Spleen (tissue), 11 donors: ENCODE data around the gene RTN4RL2. TPM values are rescaled to one million over a fixed set of nuclear protein-coding genes. Genes with fewer than 3 reads are reported as not detected.

Experiments
- DNase-seq: peaks from one replicate; pipeline ENCODE4 v3.0.0-alpha.2; 2020
- H3K27ac ChIP-seq, 8 donors: fragments of 200-600 bp; sonication (generic) in 7 of 8; 1 replicate in 4 of 8; 2 replicates in 4 of 8; pipeline versions ENCODE4 v1.5.0 to v1.8.0; 2016 to 2021; ENCODE audit warnings: inconsistent platforms in 4 of 8, mild to moderate bottlenecking in 4 of 8, moderate library complexity in 1 of 8
- H3K27me3 ChIP-seq, 7 donors: fragments of 200-600 bp; sonication (generic) in 6 of 7; replicated peaks in 1 of 7; 1 replicate in 4 of 7; 2 replicates in 3 of 7; pipeline versions ENCODE4 v1.5.0 to v1.8.0; 2016 to 2021; ENCODE audit warnings: inconsistent platforms in 3 of 7, mild to moderate bottlenecking in 1 of 7
- H3K36me3 ChIP-seq, 6 donors: fragments of 200-600 bp; sonication (generic) in 5 of 6; 1 replicate in 4 of 6; 2 replicates in 2 of 6; pipeline versions ENCODE4 v1.5.0 to v1.8.0; 2016 to 2021; ENCODE audit warnings: inconsistent platforms in 2 of 6
- H3K4me1 ChIP-seq, 6 donors: fragments of 200-600 bp; sonication (generic) in 5 of 6; 1 replicate in 3 of 6; 2 replicates in 3 of 6; pipeline versions ENCODE4 v1.5.0 to v1.8.0; 2016 to 2021; ENCODE audit warnings: inconsistent platforms in 3 of 6
- H3K4me3 ChIP-seq, 8 donors: fragments of 200-600 bp; sonication (generic) in 7 of 8; 1 replicate in 4 of 8; 2 replicates in 4 of 8; pipeline versions ENCODE4 v1.5.0 to v1.8.0; 2016 to 2021; ENCODE audit warnings: inconsistent platforms in 4 of 8, mild to moderate bottlenecking in 4 of 8, moderate library complexity in 2 of 8
- H3K9me3 ChIP-seq, 8 donors: fragments of 200-600 bp; sonication (generic) in 7 of 8; 1 replicate in 4 of 8; 2 replicates in 4 of 8; pipeline versions ENCODE4 v1.5.0 to v1.8.0; 2016 to 2021; ENCODE audit warnings: inconsistent platforms in 4 of 8
- POLR2A ChIP-seq, 3 donors: fragments of 450-650 bp; IDR thresholded peaks; one replicate each; pipeline ENCODE4 v1.5.1; 2017; ENCODE audit warnings: antibody characterized with exemption in 3 of 3, mild to moderate bottlenecking in 1 of 3
- POLR2AphosphoS5 ChIP-seq, 3 donors: sonication (generic); formaldehyde crosslinking; IDR thresholded peaks; one replicate each; pipeline ENCODE4 v1.5.1; 2017; ENCODE audit warnings: antibody characterized with exemption in 3 of 3
- WGBS, 5 donors: extraction: QIAGEN DNeasy Blood & Tissue Kit in 3 of 5; methylation state at CpG; one replicate each; pipeline versions ENCODE4 v1.1.5 to v1.1.7; 2013 to 2018; 5-methylcytosine and 5-hydroxymethylcytosine counted together
- intact Hi-C: fragments of 100-400 bp; cut with DNase I; formaldehyde crosslinking; loops from one replicate; pipeline ENCODE4 v1.15.0; 2023; ENCODE audit warnings: low total_unique reads
- polyA plus RNA-seq, 3 donors: library from polyadenylated mRNA; stranded (reverse); fragments of 200-250 nt; gene quantifications; one replicate each; pipeline ENCODE4 v1.2.1, GENCODE V29; 2013
- total RNA-seq, 7 donors: library from RNA; depleted of rRNA in 3 of 7; stranded (reverse); fragments of >200 nt in 3 of 7; fragmentation: NEBNext Ultra II Directional in 4 of 7; extraction: Animal tissue kit (Norgen Biotek cat#: 25700) in 4 of 7; gene quantifications; one replicate each; pipeline versions ENCODE4 v1.1.0 to v1.2.1, GENCODE V29; 2016 to 2021
- TF ChIP-seq, protein P1 (sequence below), 11 experiments: fragments of 200-600 bp in 7 of 11; fragments of 450-650 bp in 4 of 11; sonication (generic) in 4 of 11; IDR thresholded peaks in 8 of 11; conservative IDR thresholded peaks in 3 of 11; 1 replicate in 7 of 11; 2 replicates in 4 of 11; pipeline versions ENCODE4 v1.4.0 to v1.8.0; 2016 to 2021; ENCODE audit warnings: antibody characterized with exemption in 11 of 11, inconsistent platforms in 4 of 11, mild to moderate bottlenecking in 1 of 11
- donor health status: healthy with polysubstance abuse.
- donor health status: DM: no; HTN: no; CAD: no; lungs with moderate emphysema.
- donor health status: DM: no; HTN: no; CAD: no.
- donor health status: Bipolar disorder and iron deficiency.
- donor health status: healthy.
- donor health status: DM: no; HTN: no; CAD: no.
- donor health status: DM: yes; HTN: yes; CAD: no.

RTN4RL2 gene
- total and polyA plus RNA-seq, 10 donors: 0.15 to 2.0 (median 0.44) TPM

DNA sequence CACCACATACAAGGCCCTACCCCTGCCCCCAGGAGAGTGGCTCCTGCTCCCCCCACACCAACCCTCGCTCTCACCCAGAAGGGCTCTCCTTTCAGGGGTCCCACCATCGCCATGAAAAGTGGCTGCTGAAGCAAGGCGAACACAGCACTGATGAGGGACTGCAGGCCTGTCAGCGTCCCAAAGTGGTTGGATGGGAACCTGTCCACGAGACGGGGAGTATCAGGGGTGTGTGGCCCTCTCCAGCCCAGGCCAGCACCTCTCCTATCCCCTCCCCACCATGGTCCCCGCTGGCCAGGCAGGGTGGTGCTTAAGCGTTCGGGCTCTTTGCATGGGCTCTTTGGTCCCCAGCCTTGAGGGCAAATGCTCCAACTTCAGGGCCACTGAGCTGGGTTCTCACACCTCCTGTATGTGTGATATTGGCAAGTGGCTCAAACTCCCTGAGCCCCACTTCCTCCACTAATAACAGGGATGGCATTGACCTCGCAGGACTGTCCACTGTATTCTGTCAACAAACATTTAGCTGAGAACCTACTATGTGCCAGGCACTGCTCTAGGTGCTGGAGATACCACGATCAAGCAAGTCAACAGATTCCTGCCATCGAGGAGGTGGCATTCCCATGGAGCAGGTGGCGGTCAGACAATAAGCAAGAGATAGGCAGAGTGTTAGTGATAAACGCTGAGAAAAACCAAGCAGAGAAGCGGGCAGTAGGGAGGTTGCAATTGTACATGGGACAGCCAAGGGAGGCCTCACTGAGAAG is 26.9 kb downstream of the RTN4RL2 start:
- H3K4me3 ChIP-seq: no peak overlapping the region
- DNase-seq: no peak
- intact Hi-C loops: no loop called here
- H3K27ac ChIP-seq: no peak overlapping the region
- no peak for TF ChIP-seq POLR2AphosphoS5 (IDR thresholded peaks at IDR 0.05)
- TF ChIP-seq, protein P1, sequence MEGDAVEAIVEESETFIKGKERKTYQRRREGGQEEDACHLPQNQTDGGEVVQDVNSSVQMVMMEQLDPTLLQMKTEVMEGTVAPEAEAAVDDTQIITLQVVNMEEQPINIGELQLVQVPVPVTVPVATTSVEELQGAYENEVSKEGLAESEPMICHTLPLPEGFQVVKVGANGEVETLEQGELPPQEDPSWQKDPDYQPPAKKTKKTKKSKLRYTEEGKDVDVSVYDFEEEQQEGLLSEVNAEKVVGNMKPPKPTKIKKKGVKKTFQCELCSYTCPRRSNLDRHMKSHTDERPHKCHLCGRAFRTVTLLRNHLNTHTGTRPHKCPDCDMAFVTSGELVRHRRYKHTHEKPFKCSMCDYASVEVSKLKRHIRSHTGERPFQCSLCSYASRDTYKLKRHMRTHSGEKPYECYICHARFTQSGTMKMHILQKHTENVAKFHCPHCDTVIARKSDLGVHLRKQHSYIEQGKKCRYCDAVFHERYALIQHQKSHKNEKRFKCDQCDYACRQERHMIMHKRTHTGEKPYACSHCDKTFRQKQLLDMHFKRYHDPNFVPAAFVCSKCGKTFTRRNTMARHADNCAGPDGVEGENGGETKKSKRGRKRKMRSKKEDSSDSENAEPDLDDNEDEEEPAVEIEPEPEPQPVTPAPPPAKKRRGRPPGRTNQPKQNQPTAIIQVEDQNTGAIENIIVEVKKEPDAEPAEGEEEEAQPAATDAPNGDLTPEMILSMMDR (IDR thresholded peaks at IDR 0.05 in 8 of 11, conservative IDR thresholded peaks at IDR 0.05 in 3 of 11): no peak
- no peak for TF ChIP-seq POLR2A (IDR thresholded peaks at IDR 0.05)
- H3K4me1 ChIP-seq: peaks cover 6 to 47% (median 32%) of the 10 kb centered on the region in 6 donors
- H3K9me3 ChIP-seq: no peaks in the 10 kb centered on the region
- peaks cover 0 to 78% (median 28%) of the 10 kb centered on the region in 6 donors for H3K36me3 ChIP-seq
- 93 to 97% (median 95%) methylated on average over 15 of the region's 15 CpGs for WGBS, 5 donors
- peaks cover 0 to 35% (median 16%) of the 10 kb centered on the region in 7 donors for H3K27me3 ChIP-seq

DNA sequence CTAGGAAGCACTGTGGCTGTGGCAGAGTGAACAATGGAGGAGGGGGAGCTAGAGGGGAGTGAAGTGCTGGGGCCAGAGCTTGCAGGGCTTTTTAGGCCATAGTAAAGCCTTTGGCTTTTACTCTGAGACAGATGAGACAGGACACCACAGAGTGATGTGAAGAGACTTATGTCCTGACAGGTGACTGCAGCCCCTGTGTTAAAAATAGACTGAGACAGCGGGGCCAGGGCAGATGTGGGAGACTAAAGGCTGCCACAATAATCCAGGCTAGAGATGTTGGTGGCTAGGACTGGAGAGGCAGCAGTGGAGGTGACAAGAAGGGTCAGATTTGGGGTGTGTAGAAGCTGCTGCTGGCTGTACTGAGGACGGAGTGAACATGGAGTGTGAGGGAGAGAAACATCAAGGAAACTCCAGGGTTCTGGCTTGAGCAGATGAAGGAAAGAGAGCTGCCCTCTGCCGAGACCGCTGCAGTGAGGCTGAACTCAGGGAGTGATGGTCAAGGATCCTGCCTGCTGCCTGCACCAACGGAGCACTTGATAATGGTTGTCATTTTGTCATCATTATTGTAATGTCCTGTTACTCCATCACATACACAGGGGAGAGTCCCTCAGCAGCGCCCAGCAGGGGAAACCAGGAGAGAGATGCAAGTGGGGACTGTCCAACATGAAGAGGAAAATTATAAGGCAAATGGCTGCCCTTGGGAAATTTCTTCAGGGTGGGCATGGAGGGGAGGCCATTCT is 27.8 kb downstream of the RTN4RL2 start:
- Histone ChIP-seq H3K4me1 (peaks cover 2 to 39% (median 24%) of the 10 kb centered on the region in 6 donors), H3K27ac (no peak overlapping the region), H3K36me3 (peaks cover 0 to 78% (median 28%) of the 10 kb centered on the region in 6 donors), H3K27me3 (peaks cover 0 to 26% (median 7%) of the 10 kb centered on the region in 7 donors), H3K4me3 (no peak overlapping the region), H3K9me3 (no peaks in the 10 kb centered on the region)
- no peak for DNase-seq
- 64 to 90% (median 75%) methylated on average over 6 of the region's 6 CpGs for WGBS, 5 donors
- no peak for TF ChIP-seq POLR2A (IDR thresholded peaks at IDR 0.05)
- TF ChIP-seq, protein P1 (IDR thresholded peaks at IDR 0.05 in 8 of 11, conservative IDR thresholded peaks at IDR 0.05 in 3 of 11): no peak
- TF ChIP-seq POLR2AphosphoS5 (IDR thresholded peaks at IDR 0.05): no peak
- intact Hi-C loops: no loop called here

DNA sequence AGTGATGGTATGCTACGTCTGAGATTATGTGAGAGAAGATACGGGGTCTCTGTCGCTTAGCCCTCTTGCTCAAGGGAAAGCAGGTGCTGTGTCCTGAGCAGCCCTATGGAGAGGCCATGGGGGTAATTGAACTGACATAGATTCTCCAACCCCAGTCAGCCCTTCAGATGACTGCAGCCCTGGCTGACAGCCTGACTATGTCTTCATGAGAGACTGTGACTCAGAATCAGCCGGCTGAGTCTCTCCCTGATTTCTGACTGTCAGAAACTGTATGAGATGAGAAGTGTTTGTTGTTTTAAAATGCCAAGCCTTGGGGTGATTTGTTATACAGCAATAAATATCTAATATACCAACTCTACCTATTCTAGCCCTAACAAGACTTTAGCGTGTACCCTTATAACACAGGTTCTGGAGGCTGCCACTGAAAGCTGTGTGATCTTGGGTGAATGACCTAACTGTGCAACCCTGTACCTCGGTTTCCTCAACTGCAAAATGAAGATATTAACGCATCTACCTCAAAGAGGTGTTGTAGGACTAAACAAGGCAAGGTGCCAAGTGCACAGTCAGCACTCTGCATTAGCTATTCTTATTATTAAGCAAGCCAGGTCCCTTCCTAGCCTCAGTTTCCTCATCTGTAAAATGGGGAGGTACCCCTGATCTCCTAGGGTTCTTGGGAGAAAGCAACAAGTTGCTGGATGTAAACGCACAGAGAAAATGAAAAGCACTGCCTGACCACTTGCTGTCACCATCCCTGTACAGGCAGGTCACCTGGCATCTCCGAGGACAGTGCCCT is 30.3 kb downstream of the RTN4RL2 start:
- DNase-seq: no peak
- TF ChIP-seq POLR2AphosphoS5 (IDR thresholded peaks at IDR 0.05) (no peak), POLR2A (IDR thresholded peaks at IDR 0.05) (no peak)
- TF ChIP-seq, protein P1 (IDR thresholded peaks at IDR 0.05 in 8 of 11, conservative IDR thresholded peaks at IDR 0.05 in 3 of 11): no peak
- H3K4me3 ChIP-seq: no peak overlapping the region
- intact Hi-C loops: loop anchor here (5.0 kb wide), 1 partner anchor 37 kb away; no protein-coding TSS in a partner anchor
- peaks cover 0 to 21% (median 4%) of the 10 kb centered on the region in 6 donors for H3K4me1 ChIP-seq
- 88 to 97% (median 94%) methylated on average over 9 of the region's 9 CpGs for WGBS, 5 donors
- H3K36me3 ChIP-seq: peaks cover 0 to 75% (median 12%) of the 10 kb centered on the region in 6 donors
- H3K9me3 ChIP-seq: no peaks in the 10 kb centered on the region
- H3K27ac ChIP-seq: no peak overlapping the region
- peaks cover 0 to under 1% (median 0%) of the 10 kb centered on the region in 7 donors for H3K27me3 ChIP-seq
